GM03348 (cell line): ENCODE results near the gene NXPH1.

ENCODE experiments used
- DNase-seq: peaks from one replicate; pipeline ENCODE4 v3.0.0; 2012; ENCODE audit warnings: low spot score

Gene NXPH1

GRCh38 chr7:8597565-8597964 is 164.2 kb downstream of the NXPH1 start:
- no peak for DNase-seq

GRCh38 chr7:8601121-8601520 is 167.7 kb downstream of the NXPH1 start:
- no peak for DNase-seq

DNA sequence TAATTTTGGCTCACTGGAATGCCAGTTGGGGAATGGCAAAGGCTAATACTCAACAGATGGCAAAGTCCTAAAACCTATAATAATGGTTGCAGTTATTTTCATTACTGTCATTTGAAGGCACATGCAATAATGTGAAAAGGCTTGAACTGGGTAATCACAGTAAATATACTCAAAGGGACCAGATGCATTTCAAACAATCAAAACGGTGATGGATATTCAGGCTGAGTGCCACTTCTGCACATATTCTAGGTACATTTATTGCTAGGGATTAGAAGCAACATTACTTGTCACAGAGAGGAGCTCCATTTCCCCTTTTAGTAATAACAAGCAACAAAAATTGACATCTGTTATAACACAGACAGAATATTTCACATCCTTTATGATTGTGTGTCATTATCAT is 171.8 kb downstream of the NXPH1 start:
- no peak for DNase-seq

DNA sequence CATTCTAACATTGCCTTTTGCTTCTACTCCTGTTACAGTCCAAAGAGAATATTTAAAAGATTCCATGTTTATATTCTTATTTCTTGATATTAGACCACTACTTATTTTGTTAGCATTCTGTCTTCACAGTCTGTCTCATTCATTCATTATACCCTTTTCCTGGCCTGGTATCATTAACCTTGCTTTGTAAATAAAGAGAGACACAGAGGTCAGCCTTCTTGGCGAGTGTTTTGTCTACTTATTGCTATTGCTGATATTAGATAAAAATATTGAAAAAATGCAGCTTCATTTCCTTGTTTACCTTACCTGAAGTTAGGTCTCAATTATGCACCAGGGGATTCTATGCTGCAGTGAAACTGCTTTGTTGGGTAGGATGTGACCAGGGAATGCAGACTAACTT is 179.2 kb downstream of the NXPH1 start:
- DNase-seq, result no peak

- DNase-seq, result no peak
Measured at GRCh38 chr7:8613191-8613590, 179.8 kb downstream of the NXPH1 start.

GRCh38 chr7:8615019-8615418 is 181.6 kb downstream of the NXPH1 start:
- DNase-seq, result no peak

DNA sequence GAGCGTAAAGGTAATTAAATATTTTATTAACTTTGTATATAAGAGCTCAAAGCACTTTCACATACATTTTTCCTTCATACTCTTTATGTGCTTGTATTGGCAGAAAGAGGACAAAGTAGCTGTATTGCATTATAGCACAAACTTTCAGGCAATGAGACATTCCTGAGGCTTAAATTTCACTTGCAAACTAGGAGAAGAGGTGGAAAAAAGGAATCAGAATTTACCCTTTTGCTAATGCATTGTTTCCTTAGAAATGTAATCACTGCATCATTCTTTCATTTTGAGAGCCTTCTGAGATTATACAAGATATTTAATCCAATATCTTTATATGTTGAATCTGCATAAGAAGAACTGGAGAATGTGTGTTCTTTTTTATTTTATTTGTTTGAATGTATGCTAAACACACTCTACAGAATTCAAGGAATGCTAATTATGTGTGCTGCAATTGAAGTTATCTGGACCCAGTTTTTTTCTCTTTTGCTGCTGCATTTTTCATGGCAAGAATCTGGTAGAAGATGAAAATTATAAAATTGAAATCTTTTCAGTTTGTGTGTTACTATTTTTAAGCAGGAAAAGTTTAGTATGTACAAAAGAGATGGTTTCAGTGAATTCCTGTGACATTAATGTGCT is 185.1 kb downstream of the NXPH1 start:
- DNase-seq, result no peak

GRCh38 chr7:8620169-8620568 is 186.8 kb downstream of the NXPH1 start:
- DNase-seq, result no peak

- DNase-seq, result no peak
Measured at GRCh38 chr7:8625612-8626011, 192.2 kb downstream of the NXPH1 start.

GRCh38 chr7:8627325-8627724 is 193.9 kb downstream of the NXPH1 start:
- no peak for DNase-seq

GRCh38 chr7:8628656-8629055 is 195.2 kb downstream of the NXPH1 start:
- no peak for DNase-seq

DNA sequence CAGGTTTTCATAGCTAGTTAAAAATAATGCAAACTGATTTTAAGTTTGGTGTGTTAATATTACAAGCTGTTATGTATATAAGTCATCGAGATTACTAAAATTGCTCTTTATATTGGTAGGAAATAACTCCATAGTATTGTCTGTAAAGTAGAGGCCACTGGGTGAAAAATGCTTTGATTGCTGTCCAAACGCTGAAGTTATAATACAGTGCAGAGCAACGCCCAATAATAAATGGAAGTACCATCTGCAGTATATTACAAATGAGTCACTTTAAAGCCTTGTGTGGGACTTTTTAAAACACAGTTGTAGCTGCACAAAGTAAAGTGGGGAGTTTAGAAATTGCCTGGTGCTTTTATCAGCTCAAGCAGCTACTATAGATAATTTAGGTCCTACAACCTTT is 196.1 kb downstream of the NXPH1 start:
- DNase-seq, result no peak

GRCh38 chr7:8637322-8637721 is 203.9 kb downstream of the NXPH1 start:
- no peak for DNase-seq

GRCh38 chr7:8638076-8638475 is 204.7 kb downstream of the NXPH1 start:
- no peak for DNase-seq

DNA sequence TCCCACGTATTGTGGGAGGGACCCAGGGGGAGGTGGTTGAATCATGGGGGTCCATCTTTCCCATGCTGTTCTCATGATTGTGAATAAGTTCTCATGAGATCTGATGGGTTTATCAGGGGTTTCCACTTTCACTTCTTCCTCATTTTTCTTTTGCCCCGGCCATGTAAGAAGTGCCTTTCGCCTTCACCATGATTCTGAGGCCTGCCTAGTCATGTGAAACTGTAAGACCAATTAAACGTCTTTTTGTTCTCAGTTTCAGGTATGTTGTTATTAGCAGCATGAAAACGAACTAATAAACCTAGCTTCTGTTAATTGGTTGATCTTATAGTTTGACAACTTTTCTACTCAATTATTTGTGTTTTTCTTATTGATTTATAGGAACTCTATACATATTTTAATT is 206.3 kb downstream of the NXPH1 start:
- DNase-seq, result no peak

- no peak for DNase-seq
Measured at GRCh38 chr7:8640671-8641070, 207.3 kb downstream of the NXPH1 start.

DNA sequence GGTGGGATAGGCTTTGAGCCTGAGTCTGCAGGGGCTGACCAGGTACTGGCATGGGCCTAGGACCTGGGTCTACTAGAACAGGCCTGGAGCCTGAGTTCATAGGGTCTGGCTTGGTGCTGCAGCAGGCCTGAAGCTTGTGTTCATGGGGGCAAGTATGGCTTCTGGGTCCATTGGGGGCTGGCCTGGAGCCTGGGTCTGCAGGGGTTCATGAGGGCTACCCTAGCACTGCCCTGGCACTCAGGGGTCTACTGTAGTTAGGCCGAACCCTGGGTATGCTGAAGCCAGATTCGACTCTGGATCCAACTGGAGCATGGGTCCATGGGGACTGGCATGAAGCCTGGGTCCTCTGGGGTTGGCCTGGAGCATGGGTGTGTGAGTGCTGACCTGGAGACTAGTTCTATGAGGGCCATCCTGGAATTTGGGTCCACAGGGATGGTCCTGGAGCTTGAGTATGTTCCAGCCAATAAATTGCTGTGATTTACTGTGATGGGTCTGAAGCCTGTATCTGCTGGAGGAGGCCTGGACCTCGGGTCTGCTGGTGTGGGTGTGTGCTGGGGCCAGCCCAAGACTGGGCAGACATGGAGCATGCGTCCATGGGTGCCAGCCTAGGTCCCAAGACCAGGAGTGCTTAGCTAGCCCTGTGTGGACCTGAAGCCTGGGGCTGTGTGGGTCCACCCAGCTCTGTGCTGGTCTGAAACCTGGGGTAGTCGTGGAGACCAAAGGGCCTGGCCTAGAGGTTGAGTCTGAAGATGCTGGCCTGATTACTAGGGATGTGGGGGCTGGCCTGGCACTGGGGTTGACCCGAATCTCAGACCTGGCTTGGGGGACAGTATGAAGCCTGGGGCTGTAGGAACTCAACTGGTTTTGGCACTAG is 235.5 kb downstream of the NXPH1 start:
- no peak for DNase-seq

GRCh38 chr7:8669501-8669851 is 236.1 kb downstream of the NXPH1 start:
- no peak for DNase-seq

DNA sequence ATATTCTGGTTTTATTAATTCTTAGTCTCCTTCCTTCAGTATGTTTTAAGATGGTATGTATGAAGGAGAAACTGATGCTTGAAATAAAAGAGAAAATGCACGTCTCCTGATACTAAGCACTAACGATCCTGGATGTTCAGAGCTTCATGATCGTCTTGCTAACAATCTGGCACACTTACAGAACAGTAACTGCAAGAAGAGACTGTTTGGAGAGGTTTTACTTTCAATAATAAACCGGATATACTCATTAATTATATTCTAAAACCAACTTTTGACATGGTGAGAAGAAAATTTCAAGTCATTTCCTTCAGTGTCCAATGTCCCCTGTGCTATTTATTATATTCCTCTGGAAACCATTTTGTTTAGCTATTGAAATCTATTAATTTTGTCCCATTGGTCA is 251.0 kb downstream of the NXPH1 start:
- DNase-seq, result no peak

DNA sequence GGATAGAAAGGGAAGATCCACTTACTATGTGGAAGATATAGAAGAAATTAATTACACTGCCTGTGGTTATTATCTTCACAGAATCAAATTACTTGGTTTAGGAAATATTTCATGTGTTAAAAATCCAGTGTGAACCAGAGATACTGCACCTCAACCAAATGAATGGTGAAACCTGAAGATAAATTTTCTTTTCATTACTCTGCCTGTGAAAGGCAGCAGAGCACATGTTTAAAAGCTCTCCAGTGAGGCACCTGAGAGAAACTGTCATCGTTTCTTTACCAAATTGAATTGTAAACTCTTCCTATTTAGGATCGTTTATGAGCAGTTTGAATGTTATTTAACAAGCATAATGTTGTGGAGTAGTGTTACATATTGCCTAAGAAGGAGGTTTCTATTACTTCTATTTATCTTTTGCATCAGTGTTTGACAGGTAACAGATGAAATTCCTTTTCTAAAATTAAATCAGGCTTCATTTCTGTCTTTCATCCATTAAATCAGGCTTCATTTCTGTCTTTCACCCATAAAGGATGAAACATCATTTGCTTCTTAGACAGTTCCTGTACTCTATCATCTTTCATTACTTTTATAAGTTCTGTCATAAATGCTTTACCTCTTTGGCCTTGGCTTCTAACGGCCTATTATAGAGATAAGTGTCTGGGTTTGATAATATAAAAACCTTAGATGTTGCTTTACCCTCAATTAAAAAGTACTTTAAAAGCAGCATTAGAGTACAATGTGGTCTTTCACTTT is 266.6 kb downstream of the NXPH1 start:
- no peak for DNase-seq

GRCh38 chr7:8702807-8703206 is 269.4 kb downstream of the NXPH1 start:
- DNase-seq, result no peak

DNA sequence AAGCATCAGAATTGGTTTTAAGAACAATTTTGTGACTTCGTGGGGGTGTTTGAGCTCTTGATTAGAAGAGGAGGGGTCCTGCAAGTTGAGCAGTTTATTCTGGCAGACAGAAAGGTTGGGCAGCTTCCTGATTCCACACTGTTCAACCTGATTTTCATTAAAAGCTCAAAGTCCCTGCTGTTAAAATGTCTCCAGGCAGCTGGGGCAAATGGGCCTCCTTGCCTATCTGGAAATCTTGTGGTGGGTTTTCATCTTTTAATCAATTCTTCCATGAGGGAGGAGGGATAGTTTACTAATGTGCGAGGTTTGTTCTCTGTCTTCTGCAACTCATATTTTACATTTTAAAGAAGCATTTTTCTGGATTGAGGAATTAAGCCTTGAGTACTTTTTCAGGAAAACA is 276.7 kb downstream of the NXPH1 start:
- DNase-seq, result no peak

DNA sequence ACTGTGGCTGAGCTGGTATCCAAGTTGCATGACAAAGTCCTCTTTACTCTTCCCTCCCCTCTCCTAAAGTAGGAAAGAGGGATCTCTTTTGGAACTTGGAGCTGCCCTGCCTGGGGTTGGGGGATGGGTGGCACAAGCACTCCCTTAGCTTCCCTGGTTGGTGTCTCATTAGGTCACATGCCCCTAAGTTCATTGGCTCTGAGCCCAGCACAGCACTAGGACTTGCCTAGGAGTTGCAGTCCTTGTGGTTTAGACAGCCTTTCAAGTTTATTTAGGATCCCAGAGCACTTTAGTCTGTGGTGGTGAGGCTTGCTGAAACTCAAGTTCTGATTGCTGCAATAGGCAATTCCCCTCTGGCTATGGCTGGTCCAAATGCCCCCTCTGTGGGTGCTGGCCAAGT is 281.4 kb downstream of the NXPH1 start:
- no peak for DNase-seq
